Lower leg skin (tissue), 3 donors: Measurements from ENCODE around the gene VN1R5.

Experiments used
- POLR2A ChIP-seq, 2 donors: fragments of 450-650 bp; IDR thresholded peaks; one replicate each; pipeline ENCODE4 v1.6.1; 2016 to 2017; ENCODE audit warnings: antibody characterized with exemption in 2 of 2, mild to moderate bottlenecking in 1 of 2, moderate library complexity in 1 of 2
- TF ChIP-seq, protein P1 (sequence below), 3 donors: fragments of 450-650 bp; IDR thresholded peaks; one replicate each; pipeline ENCODE4 v1.5.1; 2016; ENCODE audit warnings: antibody characterized with exemption in 3 of 3, mild to moderate bottlenecking in 3 of 3, moderate library complexity in 2 of 3

DNA sequence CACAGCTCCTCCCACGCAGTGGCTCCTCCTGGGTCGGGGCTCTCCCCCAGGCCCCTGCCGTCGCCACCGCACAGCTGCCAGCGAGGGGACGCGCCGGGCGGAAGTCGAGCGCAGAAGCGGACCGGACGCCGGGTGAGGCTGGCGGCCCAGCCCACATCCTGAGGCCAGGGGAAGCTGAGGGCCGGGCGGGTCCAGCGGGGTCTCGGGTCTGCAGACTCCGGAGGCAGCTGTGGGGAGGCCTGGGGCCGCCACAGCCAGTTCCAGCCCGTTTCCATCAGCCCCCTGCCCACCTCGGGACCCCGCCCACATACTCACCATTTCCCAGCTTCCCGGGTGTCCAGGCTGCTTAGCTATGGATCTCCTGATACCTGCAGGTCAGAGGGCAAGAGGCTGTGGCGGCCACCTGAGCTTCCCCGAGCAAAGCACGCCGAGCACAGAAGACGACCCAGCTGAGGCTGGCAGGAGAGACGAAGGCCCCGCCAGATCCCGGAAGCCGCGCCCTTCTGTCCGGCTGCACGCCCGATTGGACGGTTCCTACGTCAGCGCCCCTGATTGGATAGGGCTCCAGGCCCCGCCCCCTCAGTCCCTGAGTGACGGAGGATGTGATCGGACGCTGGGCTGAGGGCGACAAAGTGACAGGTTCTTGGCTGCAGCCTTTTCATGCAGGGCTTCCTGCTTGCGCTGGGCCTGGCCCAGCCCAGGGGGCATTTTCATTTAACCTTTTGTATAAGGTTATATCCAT is 45.3 kb upstream of the VN1R5 start:
- TF ChIP-seq, protein P1, sequence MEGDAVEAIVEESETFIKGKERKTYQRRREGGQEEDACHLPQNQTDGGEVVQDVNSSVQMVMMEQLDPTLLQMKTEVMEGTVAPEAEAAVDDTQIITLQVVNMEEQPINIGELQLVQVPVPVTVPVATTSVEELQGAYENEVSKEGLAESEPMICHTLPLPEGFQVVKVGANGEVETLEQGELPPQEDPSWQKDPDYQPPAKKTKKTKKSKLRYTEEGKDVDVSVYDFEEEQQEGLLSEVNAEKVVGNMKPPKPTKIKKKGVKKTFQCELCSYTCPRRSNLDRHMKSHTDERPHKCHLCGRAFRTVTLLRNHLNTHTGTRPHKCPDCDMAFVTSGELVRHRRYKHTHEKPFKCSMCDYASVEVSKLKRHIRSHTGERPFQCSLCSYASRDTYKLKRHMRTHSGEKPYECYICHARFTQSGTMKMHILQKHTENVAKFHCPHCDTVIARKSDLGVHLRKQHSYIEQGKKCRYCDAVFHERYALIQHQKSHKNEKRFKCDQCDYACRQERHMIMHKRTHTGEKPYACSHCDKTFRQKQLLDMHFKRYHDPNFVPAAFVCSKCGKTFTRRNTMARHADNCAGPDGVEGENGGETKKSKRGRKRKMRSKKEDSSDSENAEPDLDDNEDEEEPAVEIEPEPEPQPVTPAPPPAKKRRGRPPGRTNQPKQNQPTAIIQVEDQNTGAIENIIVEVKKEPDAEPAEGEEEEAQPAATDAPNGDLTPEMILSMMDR (IDR thresholded peaks at IDR 0.05), result no peak
- no peak for TF ChIP-seq POLR2A (IDR thresholded peaks at IDR 0.05)
